Measurements from ENCODE around the gene LRRTM4. TPM values are rescaled to one million over a fixed set of nuclear protein-coding genes. Genes with fewer than 3 reads are reported as not detected.
A peak's percentile ranks its signal among the peaks of the same experiment; 100 is the strongest.

The LRRTM4 gene
- polyA plus RNA-seq, 1 of the 3 experiments (the other 2 are of a cell fraction), result 0.10 TPM

DNA sequence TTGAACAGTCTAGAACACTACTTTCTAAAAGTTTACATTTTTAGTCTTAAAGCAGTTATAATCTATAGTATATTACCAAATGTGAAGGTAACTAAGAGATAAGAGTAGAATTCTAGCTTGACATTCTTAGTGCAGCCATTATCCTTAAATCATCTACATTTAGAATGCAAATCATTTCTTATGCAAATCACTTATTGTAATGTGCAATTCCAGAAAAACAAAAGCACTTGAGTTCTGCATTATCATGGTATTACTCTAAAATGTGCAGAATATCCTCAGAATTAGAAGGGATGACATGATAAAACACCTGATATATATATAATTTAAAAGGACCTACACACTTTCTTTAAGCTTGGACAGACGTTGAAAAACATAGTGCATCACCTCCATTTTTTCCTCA, 712 bp upstream of the LRRTM4 start:
- 16% methylated on average over 1 of the region's 1 CpG for WGBS (ENCODE audit: low lambda C conversion rate)
- H3K9me3 ChIP-seq, result no peaks in the 10 kb centered on the region

GRCh38 chr2:77521548-77521891, 656 bp downstream of the LRRTM4 start:
- Histone ChIP-seq H4K20me1 (ENCODE audit: insufficient read depth) (no peaks in the 10 kb centered on the region), H3K36me3 (replicated peaks in 1 of 2; ENCODE audit: control insufficient read depth in 1 of 2, insufficient read depth in 2 of 2, low read length in 1 of 2) (no peaks in the 10 kb centered on the region), H3F3A (replicated peaks; ENCODE audit: insufficient read depth) (no peaks in the 10 kb centered on the region), H2AFZ (ENCODE audit: low read depth) (no peak overlapping the region), H3K79me2 (ENCODE audit: insufficient read depth) (no peaks in the 10 kb centered on the region), H3K4me3 (ENCODE audit: low read depth in 2 of 2, low read length in 1 of 2) (peak overlapping the region in 1 of 2 experiments; percentile 51; a peak in 2 of 4 replicates), H3K9me2 (no peaks in the 10 kb centered on the region), H3K4me2 (no peak overlapping the region), H3K27ac (ENCODE audit: low read depth in 2 of 2, low read length in 1 of 2) (peak overlapping the region in 1 of 2 experiments; percentile 94; a peak in 2 of 4 replicates), H3K9me3 (no peaks in the 10 kb centered on the region), H3K27me3 (ENCODE audit: insufficient read depth) (no peaks in the 10 kb centered on the region), H3K9ac (no peak overlapping the region), H3K4me1 (ENCODE audit: control insufficient read depth in 1 of 2, insufficient read depth in 2 of 2, low read depth in 1 of 2, low read length in 1 of 2) (no peaks in the 10 kb centered on the region; a peak in 2 of 4 replicates)
- ChIA-PET POLR2A (interaction anchor here (1.0 to 2.1 kb wide), 3 partner anchors 829 to 1240 kb away, joined by 4 to 7 read pairs (median 5); no protein-coding TSS in a partner anchor), CTCF (interaction anchor here (0.6 to 4.7 kb wide), 14 partner anchors 8 to 1881 kb away, joined by 3 to 23 read pairs (median 3); no protein-coding TSS in a partner anchor)
- DNase-seq, result no peak
- no peak for TF ChIP-seq EZH2phosphoT487 (IDR thresholded peaks at IDR 0.05; ENCODE audit: borderline replicate concordance, low read depth)
- no peak for TF ChIP-seq MAX (IDR thresholded peaks at IDR 0.05; ENCODE audit: low read depth)
- TF ChIP-seq GABPA (IDR thresholded peaks at IDR 0.05; ENCODE audit: low read depth), result no peak
- no peak for TF ChIP-seq MEF2A (IDR thresholded peaks at IDR 0.05; ENCODE audit: borderline replicate concordance, low read depth)
- no peak for TF ChIP-seq ELF1 (IDR thresholded peaks at IDR 0.05)
- TF ChIP-seq FOSL2 (IDR thresholded peaks at IDR 0.05; ENCODE audit: borderline replicate concordance, low read depth), result no peak
- WGBS (ENCODE audit: low lambda C conversion rate), result 16% methylated on average over 7 of the region's 7 CpGs

More for the DNA sequence above, 712 bp upstream of the LRRTM4 start:
- TF ChIP-seq POLR2AphosphoS5 (IDR thresholded peaks at IDR 0.05; ENCODE audit: low read depth, low read length), result no peak
- Histone ChIP-seq H3K4me1 (ENCODE audit: control insufficient read depth in 1 of 2, insufficient read depth in 2 of 2, low read depth in 1 of 2, low read length in 1 of 2) (no peaks in the 10 kb centered on the region; a peak in 2 of 4 replicates), H3K4me2 (no peak overlapping the region), H3K9ac (no peak overlapping the region), H3K27me3 (ENCODE audit: insufficient read depth) (no peaks in the 10 kb centered on the region), H3K4me3 (ENCODE audit: low read depth in 2 of 2, low read length in 1 of 2) (no peak overlapping the region), H3K27ac (ENCODE audit: low read depth in 2 of 2, low read length in 1 of 2) (no peak overlapping the region; a peak in 1 of 4 replicates), H2AFZ (ENCODE audit: low read depth) (no peak overlapping the region), H3K9me2 (no peaks in the 10 kb centered on the region), H3K36me3 (replicated peaks in 1 of 2; ENCODE audit: control insufficient read depth in 1 of 2, insufficient read depth in 2 of 2, low read length in 1 of 2) (no peaks in the 10 kb centered on the region), H3F3A (replicated peaks; ENCODE audit: insufficient read depth) (no peaks in the 10 kb centered on the region), H3K79me2 (ENCODE audit: insufficient read depth) (no peaks in the 10 kb centered on the region), H4K20me1 (ENCODE audit: insufficient read depth) (no peaks in the 10 kb centered on the region)
- POLR2A ChIA-PET, result no interaction called here
- no peak for DNase-seq
- CTCF ChIA-PET, result interaction anchor here (4.7 kb wide), 1 partner anchor 1458 kb away, joined by 23 read pairs; no protein-coding TSS in a partner anchor

GRCh38 chr2:77520641-77521547, 1.3 kb downstream of the LRRTM4 start:
- H4K20me1 ChIP-seq (ENCODE audit: insufficient read depth), result no peaks in the 10 kb centered on the region
- no peak for TF ChIP-seq YY1 (IDR thresholded peaks at IDR 0.05; ENCODE audit: low read depth)
- TF ChIP-seq RFX5 (IDR thresholded peaks at IDR 0.05; ENCODE audit: low read length), result no peak
- no peak for TF ChIP-seq ELF1 (IDR thresholded peaks at IDR 0.05)
- TF ChIP-seq USF1 (IDR thresholded peaks at IDR 0.05; ENCODE audit: borderline replicate concordance, low read depth), result no peak
- no peak for TF ChIP-seq RCOR1 (IDR thresholded peaks at IDR 0.05; ENCODE audit: low read length)
- no peak for TF ChIP-seq TCF12 (IDR thresholded peaks at IDR 0.05)
- no peak for TF ChIP-seq NFIC (IDR thresholded peaks at IDR 0.05; ENCODE audit: borderline replicate concordance)
- no peak for TF ChIP-seq GATA2 (CRISPR knock-in tag; IDR thresholded peaks at IDR 0.05)
- no peak for TF ChIP-seq FOSL2 (IDR thresholded peaks at IDR 0.05; ENCODE audit: borderline replicate concordance, low read depth)
- TF ChIP-seq MAX (IDR thresholded peaks at IDR 0.05; ENCODE audit: low read depth), result no peak
- no peak for TF ChIP-seq SIN3A (IDR thresholded peaks at IDR 0.05; ENCODE audit: borderline replicate concordance, low read depth, low read length)
- no peak for TF ChIP-seq TEAD4 (IDR thresholded peaks at IDR 0.05; ENCODE audit: borderline replicate concordance, insufficient read depth)
- H3K9me2 ChIP-seq, result no peaks in the 10 kb centered on the region
- ChIA-PET CTCF (interaction anchor here (0.9 to 4.7 kb wide), 7 partner anchors 15 to 1811 kb away, joined by 3 to 23 read pairs (median 4); partner anchors contain the start of gene GCFC2), POLR2A (interaction anchor here (0.9 to 2.1 kb wide), 3 partner anchors 828 to 853 kb away, joined by 4 to 7 read pairs (median 5); no protein-coding TSS in a partner anchor)
- no peaks in the 10 kb centered on the region for H3K36me3 ChIP-seq (replicated peaks in 1 of 2; ENCODE audit: control insufficient read depth in 1 of 2, insufficient read depth in 2 of 2, low read length in 1 of 2)
- peak; percentile 9 for DNase-seq
- no peaks in the 10 kb centered on the region for H3K79me2 ChIP-seq (ENCODE audit: insufficient read depth)
- H3K9ac ChIP-seq, result no peak overlapping the region
- H3K4me1 ChIP-seq (ENCODE audit: control insufficient read depth in 1 of 2, insufficient read depth in 2 of 2, low read depth in 1 of 2, low read length in 1 of 2), result no peaks in the 10 kb centered on the region; a peak in 2 of 4 replicates
- no peaks in the 10 kb centered on the region for H3K9me3 ChIP-seq
- H3K27ac ChIP-seq (ENCODE audit: low read depth in 2 of 2, low read length in 1 of 2), result peak overlapping the region in 1 of 2 experiments; percentile 94; a peak in 2 of 4 replicates
- WGBS (ENCODE audit: low lambda C conversion rate), result 5% methylated on average over 9 of the region's 9 CpGs
- no peaks in the 10 kb centered on the region for H3K27me3 ChIP-seq (ENCODE audit: insufficient read depth)
- H2AFZ ChIP-seq (ENCODE audit: low read depth), result no peak overlapping the region
- no peak overlapping the region for H3K4me2 ChIP-seq
- H3K4me3 ChIP-seq (ENCODE audit: low read depth in 2 of 2, low read length in 1 of 2), result peak overlapping the region in 1 of 2 experiments; percentile 51; a peak in 2 of 4 replicates
- no peaks in the 10 kb centered on the region for H3F3A ChIP-seq (replicated peaks; ENCODE audit: insufficient read depth)

Data from SK-N-SH (cell line).